WERI-Rb-1 (cell line): Measurements from ENCODE around the gene GAREM1.

Experiments used
- DNase-seq: peaks from one replicate; pipeline ENCODE4 v3.0.0-alpha.2; 2020
- H3K27ac ChIP-seq: fragments of 250-450 bp; sonication (Bioruptor Pico); 2 replicates; pipeline ENCODE4 v1.5.1; 2020; ENCODE audit warnings: mild to moderate bottlenecking, moderate library complexity
- H3K27me3 ChIP-seq: fragments of 250-450 bp; sonication (Bioruptor Pico); 2 replicates; pipeline ENCODE4 v1.5.1; 2021; ENCODE audit warnings: mild to moderate bottlenecking, low read depth, moderate library complexity; ENCODE audit not compliant: insufficient read depth, severe bottlenecking
- H3K36me3 ChIP-seq: fragments of 250-450 bp; sonication (Bioruptor Pico); 2 replicates; pipeline ENCODE4 v1.5.1; 2020; ENCODE audit warnings: mild to moderate bottlenecking, moderate library complexity
- H3K4me3 ChIP-seq: 2 replicates; pipeline ENCODE4 v1.5.1; 2011; ENCODE audit warnings: low read depth, mild to moderate bottlenecking, control low read depth, low read length
- H3K9me3 ChIP-seq: fragments of 250-450 bp; sonication (Bioruptor Pico); 2 replicates; pipeline ENCODE4 v1.5.1; 2021; ENCODE audit warnings: mild to moderate bottlenecking, moderate library complexity; ENCODE audit not compliant: severe bottlenecking
- CTCF ChIP-seq: IDR thresholded peaks from 2 replicates; pipeline ENCODE4 v1.5.1; 2011; ENCODE audit warnings: low read depth, mild to moderate bottlenecking, control low read depth, inconsistent platforms, low read length

The GAREM1 gene

GRCh38 chr18:32443033-32443705, 27.5 kb downstream of the GAREM1 start:
- Histone ChIP-seq H3K4me3 (no peak overlapping the region), H3K27ac (no peak overlapping the region), H3K36me3 (no peaks in the 10 kb centered on the region), H3K9me3 (no peaks in the 10 kb centered on the region), H3K27me3 (peaks cover 62% of the 10 kb centered on the region)
- no peak for TF ChIP-seq CTCF
- DNase-seq: no peak

- H3K27ac ChIP-seq: no peak overlapping the region
- no peaks in the 10 kb centered on the region for H3K36me3 ChIP-seq
- H3K9me3 ChIP-seq: no peaks in the 10 kb centered on the region
- no peak for DNase-seq
- no peak for TF ChIP-seq CTCF
- H3K4me3 ChIP-seq: no peak overlapping the region
- H3K27me3 ChIP-seq: peaks cover 62% of the 10 kb centered on the region
These were observed 28.1 kb downstream of the GAREM1 start for GRCh38 chr18:32442575-32442974.

DNA sequence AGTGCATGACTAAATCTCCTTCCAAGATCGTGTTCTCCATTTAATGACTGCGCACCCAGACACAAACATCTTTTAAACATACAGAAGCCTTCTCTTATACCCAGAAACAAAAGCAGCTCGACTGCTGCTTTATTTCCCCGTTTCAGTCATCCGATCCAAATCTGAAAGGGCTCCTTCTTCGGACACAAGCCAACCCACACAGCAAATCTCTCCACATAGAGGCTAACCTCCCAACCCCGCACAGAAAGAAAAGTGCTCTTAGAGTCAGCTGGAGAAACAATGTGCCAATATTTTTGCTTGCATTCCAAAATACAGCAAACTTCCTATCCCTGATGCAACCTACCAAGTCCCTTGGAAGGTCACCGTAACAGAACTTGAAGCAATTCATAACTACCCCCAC, 29.1 kb downstream of the GAREM1 start:
- no peak for TF ChIP-seq CTCF
- H3K4me3 ChIP-seq: no peak overlapping the region
- H3K36me3 ChIP-seq: no peaks in the 10 kb centered on the region
- H3K9me3 ChIP-seq: no peaks in the 10 kb centered on the region
- peaks cover 68% of the 10 kb centered on the region for H3K27me3 ChIP-seq
- no peak for DNase-seq
- H3K27ac ChIP-seq: no peak overlapping the region

- Histone ChIP-seq H3K4me3 (no peak overlapping the region), H3K27me3 (peaks cover 78% of the 10 kb centered on the region), H3K36me3 (no peaks in the 10 kb centered on the region), H3K9me3 (no peaks in the 10 kb centered on the region), H3K27ac (no peak overlapping the region)
- no peak for DNase-seq
- TF ChIP-seq CTCF: no peak
These were observed 30.2 kb downstream of the GAREM1 start for GRCh38 chr18:32440518-32440917.

GRCh38 chr18:32439802-32440201, 30.9 kb downstream of the GAREM1 start:
- no peak for DNase-seq
- peaks cover 80% of the 10 kb centered on the region for H3K27me3 ChIP-seq
- H3K27ac ChIP-seq: no peak overlapping the region
- no peak overlapping the region for H3K4me3 ChIP-seq
- TF ChIP-seq CTCF: peak; percentile 26; the same call in 1 of the 2 replicates
- no peaks in the 10 kb centered on the region for H3K9me3 ChIP-seq
- no peaks in the 10 kb centered on the region for H3K36me3 ChIP-seq

- TF ChIP-seq CTCF: no peak
- Histone ChIP-seq H3K9me3 (no peaks in the 10 kb centered on the region), H3K27ac (no peak overlapping the region), H3K36me3 (no peaks in the 10 kb centered on the region), H3K27me3 (peaks cover 80% of the 10 kb centered on the region), H3K4me3 (no peak overlapping the region)
- no peak for DNase-seq
These were observed 31.4 kb downstream of the GAREM1 start for GRCh38 chr18:32439241-32439640.
